HG03442 (cell line): ENCODE measurements around the gene NUBP1.
A peak's percentile ranks its signal among the peaks of the same experiment; 100 is the strongest.
"Not testable (repeated sequence)": the region's sequence is repeated elsewhere in the genome, so short reads cannot be mapped to it uniquely, and the experiment has no call there.

Experiments used
- ATAC-seq: cut with Tn5 transposase; IDR thresholded peaks from one replicate; pipeline ENCODE4 v1.9.1; 2021; ENCODE audit warnings: mild to moderate bottlenecking, moderate library complexity; ENCODE audit not compliant: unreplicated experiment

NUBP1 gene

DNA sequence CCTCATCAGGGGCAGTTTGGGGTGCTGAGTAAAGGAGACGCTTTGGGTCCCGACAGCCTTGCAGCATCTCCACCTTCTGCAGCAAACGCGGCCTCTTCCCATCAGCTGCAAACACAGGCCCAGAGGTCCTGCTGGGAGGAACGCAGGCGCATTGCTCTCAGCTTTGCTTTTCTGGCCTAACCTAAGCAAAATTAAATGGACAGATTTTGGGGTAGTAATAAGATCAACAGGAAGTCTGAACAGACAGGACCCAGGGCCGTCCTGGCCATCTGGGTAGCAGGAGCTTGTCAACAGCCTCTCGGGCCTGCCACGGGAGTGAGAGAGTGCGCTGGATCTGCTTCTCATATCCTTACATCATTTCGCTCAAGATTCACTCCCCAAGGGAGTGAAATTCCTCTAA lies 7.2 kb downstream of the NUBP1 start:
- no peak for ATAC-seq

DNA sequence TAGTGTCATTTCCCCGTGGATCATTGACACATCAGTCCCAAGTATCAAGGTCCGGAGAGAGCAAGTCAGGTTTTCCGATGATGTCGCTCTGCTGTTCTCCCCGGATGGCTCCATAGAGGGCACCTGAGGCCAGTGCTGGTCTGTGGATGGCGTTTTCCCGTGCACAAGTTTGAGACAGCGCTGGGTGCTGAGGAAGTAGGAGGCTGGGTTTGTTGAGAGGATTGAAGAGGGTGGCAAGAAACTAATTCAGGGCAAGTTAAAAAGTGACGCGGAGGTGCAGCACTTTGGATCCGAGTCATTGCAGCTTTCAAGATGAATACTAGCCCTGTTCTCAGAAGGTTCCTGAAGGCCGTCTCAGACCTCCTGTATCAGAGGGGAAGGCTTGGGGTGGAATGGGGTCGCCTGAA lies 7.7 kb downstream of the NUBP1 start:
- no peak for ATAC-seq

GRCh38 chr16:10752843-10753523 lies 9.3 kb downstream of the NUBP1 start:
- peak; percentile 47 for ATAC-seq

GRCh38 chr16:10753670-10754069 lies 10.0 kb downstream of the NUBP1 start:
- ATAC-seq: no peak

DNA sequence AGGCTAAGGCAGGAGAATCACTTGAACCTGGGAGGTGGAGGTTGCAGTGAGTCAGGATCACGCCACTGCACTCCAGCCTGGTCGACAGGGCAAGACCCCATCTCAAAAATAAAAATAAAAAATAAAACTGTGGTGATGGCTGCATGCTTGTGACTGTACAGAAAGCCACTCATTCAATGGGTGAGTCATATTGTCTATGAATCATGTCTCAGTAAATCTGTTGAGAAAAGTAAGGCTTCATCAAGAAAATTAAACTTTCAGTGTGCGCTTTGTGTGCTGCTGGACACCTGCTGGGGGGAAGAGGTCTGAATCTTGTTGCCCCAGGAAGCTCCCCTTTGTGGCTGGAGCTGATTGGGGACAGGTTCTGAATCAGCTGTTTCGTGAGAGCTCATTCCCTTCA lies 11.3 kb downstream of the NUBP1 start:
- no peak for ATAC-seq

GRCh38 chr16:10756574-10756973 lies 12.9 kb downstream of the NUBP1 start:
- ATAC-seq: no peak

DNA sequence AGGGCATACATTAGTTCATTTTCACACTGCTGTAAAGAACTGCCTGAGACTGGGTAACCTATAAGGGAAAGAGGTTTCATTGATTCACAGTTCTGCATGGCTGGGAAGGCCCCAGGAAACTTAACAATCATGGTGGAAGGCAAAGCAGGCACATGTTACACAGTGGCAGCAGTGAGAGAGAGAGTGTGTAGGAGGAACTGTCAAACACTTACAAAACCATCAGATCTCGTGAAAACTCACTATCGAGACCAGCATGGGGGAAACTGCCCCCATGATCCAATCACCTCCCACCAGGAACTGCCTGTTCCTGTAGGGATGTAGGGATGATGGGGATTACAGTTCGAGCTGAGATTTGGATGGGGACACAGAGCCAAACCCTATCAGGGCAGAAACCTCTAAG lies 17.2 kb downstream of the NUBP1 start:
- ATAC-seq: no peak

DNA sequence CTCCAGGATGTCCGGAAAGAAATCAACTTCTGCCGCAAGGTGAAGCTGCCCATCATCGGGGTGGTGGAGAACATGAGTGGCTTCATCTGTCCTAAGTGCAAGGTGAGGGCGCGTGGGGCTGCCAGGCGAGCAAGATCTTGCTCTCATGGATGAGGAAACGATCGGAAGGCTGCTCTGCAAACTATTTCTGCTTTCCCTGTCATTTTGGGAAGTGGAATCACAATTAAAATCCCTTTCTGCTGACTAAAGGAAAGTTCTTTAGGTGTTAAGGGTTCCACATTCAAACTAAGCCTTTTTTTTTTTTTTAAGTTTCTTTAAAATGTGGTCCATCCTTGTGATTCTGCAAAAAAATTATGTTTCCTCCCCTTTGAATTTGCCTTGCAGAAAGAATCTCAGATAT lies 17.7 kb downstream of the NUBP1 start:
- no peak for ATAC-seq

- ATAC-seq: no peak
These were observed 18.8 kb downstream of the NUBP1 start for GRCh38 chr16:10762336-10763016.

GRCh38 chr16:10763456-10763855 lies 19.8 kb downstream of the NUBP1 start:
- ATAC-seq: no peak

- peak; percentile 75 for ATAC-seq
These were observed 22.1 kb downstream of the NUBP1 start for GRCh38 chr16:10765772-10766171.

- no peak for ATAC-seq
These were observed 23.5 kb downstream of the NUBP1 start for GRCh38 chr16:10767127-10767526.

- no peak for ATAC-seq
These were observed 25.7 kb downstream of the NUBP1 start for GRCh38 chr16:10769381-10769780.

- no peak for ATAC-seq
These were observed 27.3 kb downstream of the NUBP1 start for GRCh38 chr16:10770907-10771306.

- peak; percentile 78 for ATAC-seq
These were observed 32.6 kb downstream of the NUBP1 start for GRCh38 chr16:10776280-10776679.

DNA sequence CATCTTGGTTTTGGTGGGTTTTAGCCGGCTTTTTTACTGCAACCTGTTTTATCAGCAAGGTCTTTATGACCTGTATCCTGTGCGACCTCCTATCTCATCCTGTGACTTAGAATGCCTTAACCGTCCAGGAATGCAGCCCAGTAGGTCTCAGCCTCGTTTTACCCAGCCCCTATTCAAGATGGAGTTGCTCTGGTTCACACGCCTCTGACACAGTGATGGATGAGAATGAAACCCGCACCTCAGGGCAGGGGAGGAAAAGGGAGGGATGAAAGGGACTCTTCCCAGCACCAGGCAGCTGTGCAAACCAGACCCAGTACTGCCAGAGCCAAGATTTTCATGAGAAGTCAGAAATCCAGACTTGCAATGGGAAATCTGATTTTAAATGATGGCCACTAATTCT lies 33.3 kb downstream of the NUBP1 start:
- ATAC-seq: not testable (repeated sequence)

- no peak for ATAC-seq
These were observed 33.7 kb downstream of the NUBP1 start for GRCh38 chr16:10777356-10777755.

DNA sequence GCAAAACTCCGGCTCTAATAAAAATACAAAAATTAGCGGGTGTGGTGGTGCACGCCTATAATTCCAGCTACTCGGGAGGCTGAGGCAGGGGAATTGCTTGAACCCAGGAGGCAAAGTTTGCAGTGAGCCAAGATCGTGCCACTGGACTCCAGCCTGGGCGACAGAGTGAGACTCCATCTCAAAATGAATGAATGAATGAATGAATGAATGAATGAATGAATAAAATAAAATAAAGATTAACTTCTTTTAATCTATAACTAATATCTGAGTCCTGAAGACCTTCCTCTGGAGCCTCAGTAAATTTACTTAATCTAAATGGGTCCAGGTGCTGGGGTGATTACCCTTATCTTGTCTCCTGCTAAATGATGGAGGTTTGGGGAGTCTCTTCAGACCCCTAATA lies 36.3 kb downstream of the NUBP1 start:
- not testable (repeated sequence) for ATAC-seq

GRCh38 chr16:10780628-10781027 lies 37.0 kb downstream of the NUBP1 start:
- ATAC-seq: no peak

DNA sequence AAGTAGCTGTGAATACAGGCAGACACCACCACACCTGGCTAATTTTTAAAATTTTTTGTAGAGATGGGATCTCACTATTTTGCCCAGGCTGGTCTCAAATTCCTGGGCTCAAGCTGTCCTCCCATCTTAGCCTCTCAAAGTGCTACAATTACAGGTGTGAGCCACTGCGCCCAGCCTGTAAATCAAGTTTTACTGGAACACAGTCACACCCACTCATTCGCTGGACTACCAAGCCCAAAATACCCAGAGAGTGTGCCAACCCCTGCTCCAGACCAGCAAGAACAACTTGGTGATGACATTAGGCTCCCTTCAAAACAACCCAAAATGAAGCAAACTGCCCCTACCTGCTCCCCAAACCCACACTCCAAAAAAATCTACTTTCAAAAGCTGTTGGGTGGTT lies 39.0 kb downstream of the NUBP1 start:
- no peak for ATAC-seq

DNA sequence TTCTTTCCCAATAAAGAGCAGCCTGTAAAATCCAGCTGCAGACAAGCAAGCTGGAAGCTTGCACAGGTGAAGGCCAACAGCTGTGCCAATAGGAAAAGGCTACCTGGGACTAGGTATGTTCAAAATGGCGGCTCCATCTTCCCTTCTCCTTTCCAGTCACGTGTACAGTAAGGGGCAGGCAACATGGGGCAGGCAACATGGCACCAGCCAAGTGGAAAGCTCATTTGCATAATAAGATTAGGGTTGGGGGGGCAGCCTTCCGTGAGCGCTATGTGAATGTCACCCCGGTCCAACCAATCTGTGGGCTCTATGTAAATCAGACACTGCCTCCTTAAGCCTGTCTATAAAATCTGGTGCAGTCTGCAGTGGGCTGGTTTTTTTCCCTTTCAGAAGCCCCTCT lies 43.7 kb downstream of the NUBP1 start:
- ATAC-seq: no peak

DNA sequence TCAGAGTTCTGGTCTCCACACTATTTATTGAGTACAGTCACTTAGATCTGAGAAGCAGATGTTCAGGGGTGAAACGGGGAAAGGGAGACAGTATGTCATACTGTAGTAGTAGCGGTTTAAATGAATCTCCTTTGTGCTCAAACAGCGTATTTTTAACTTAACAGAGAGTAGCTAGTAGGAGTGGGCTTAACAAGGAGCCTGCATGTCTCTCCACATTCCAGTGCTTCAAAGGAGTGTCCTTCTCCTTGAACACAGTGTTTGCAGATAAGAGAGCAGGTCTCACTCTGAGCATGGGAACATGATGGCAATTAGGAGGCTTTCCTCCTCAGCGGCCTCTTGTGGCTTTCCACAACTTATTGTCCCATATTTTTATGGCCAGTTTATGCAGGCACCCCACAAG lies 45.0 kb downstream of the NUBP1 start:
- ATAC-seq: not testable (repeated sequence)

- ATAC-seq: no peak
These were observed 47.4 kb downstream of the NUBP1 start for GRCh38 chr16:10791048-10791447.
